H9 (cell line): Measurements from ENCODE around the gene MR1. TPM values are rescaled to one million over a fixed set of nuclear protein-coding genes. Genes with fewer than 3 reads are reported as not detected.
A peak's percentile ranks its signal among the peaks of the same experiment; 100 is the strongest.

ENCODE experiments used
- DNase-seq: peaks from one replicate; pipeline ENCODE4 v3.0.0-alpha.2; 2017
- H2AFZ ChIP-seq: one replicate; pipeline ENCODE4 v1.6.1; 2013; ENCODE audit warnings: mild to moderate bottlenecking, low read length, control low read depth, moderate library complexity
- H2AK5ac ChIP-seq: 2 replicates; pipeline ENCODE4 v1.6.1; 2013; ENCODE audit warnings: low read length, control low read depth, mixed read lengths; ENCODE audit not compliant: insufficient read length
- H2BK120ac ChIP-seq: one replicate; pipeline ENCODE4 v1.6.1; 2013; ENCODE audit warnings: low read depth, mild to moderate bottlenecking, low read length, control low read depth, inconsistent platforms; ENCODE audit not compliant: poor library complexity, severe bottlenecking
- H2BK12ac ChIP-seq: 2 replicates; pipeline ENCODE4 v1.6.1; 2013; ENCODE audit warnings: low read length, control low read depth, mixed read lengths, low read depth; ENCODE audit not compliant: insufficient read length
- H2BK15ac ChIP-seq: 2 replicates; pipeline ENCODE4 v1.6.1; 2013; ENCODE audit warnings: low read depth, low read length, control low read depth
- H2BK20ac ChIP-seq: one replicate; pipeline ENCODE4 v1.6.1; 2013; ENCODE audit warnings: low read depth, mild to moderate bottlenecking, low read length, control low read depth, inconsistent platforms; ENCODE audit not compliant: poor library complexity, severe bottlenecking
- H2BK5ac ChIP-seq: 2 replicates; pipeline ENCODE4 v1.6.1; 2013; ENCODE audit warnings: low read length, control low read depth, mixed read lengths; ENCODE audit not compliant: insufficient read length
- H3K14ac ChIP-seq: 2 replicates; pipeline ENCODE4 v1.6.1; 2013; ENCODE audit warnings: low read length, control low read depth; ENCODE audit not compliant: insufficient read depth
- H3K18ac ChIP-seq: 2 replicates; pipeline ENCODE4 v1.6.1; 2013; ENCODE audit warnings: low read depth, mild to moderate bottlenecking, mixed read lengths, low read length, control low read depth; ENCODE audit not compliant: insufficient read length
- H3K23ac ChIP-seq: 2 replicates; pipeline ENCODE4 v1.6.1; 2013; ENCODE audit warnings: low read length, control low read depth, mixed read lengths, low read depth; ENCODE audit not compliant: insufficient read length
- H3K23me2 ChIP-seq: 2 replicates; pipeline ENCODE4 v1.6.1; 2013; ENCODE audit warnings: low read depth, mild to moderate bottlenecking, mixed read lengths, low read length, control low read depth; ENCODE audit not compliant: insufficient read length, poor library complexity, severe bottlenecking
- H3K27ac ChIP-seq: 2 replicates; pipeline ENCODE4 v1.5.1; 2013; ENCODE audit warnings: low read length, control low read depth, mixed read lengths, low read depth; ENCODE audit not compliant: insufficient read length
- H3K27me3 ChIP-seq: 2 replicates; pipeline ENCODE4 v1.6.1; 2013; ENCODE audit warnings: low read length, control low read depth, inconsistent platforms; ENCODE audit not compliant: insufficient read depth
- H3K4ac ChIP-seq: 2 replicates; pipeline ENCODE4 v1.6.1; 2013; ENCODE audit warnings: low read depth, mild to moderate bottlenecking, control low read depth, inconsistent platforms, low read length, moderate library complexity
- H3K4me1 ChIP-seq: 2 replicates; pipeline ENCODE4 v1.6.1; 2013; ENCODE audit warnings: low read length, control low read depth, inconsistent platforms; ENCODE audit not compliant: insufficient read depth
- H3K4me2 ChIP-seq: 2 replicates; pipeline ENCODE4 v1.6.1; 2013; ENCODE audit warnings: low read length, control low read depth, mixed read lengths; ENCODE audit not compliant: insufficient read length, insufficient read depth
- H3K56ac ChIP-seq: 2 replicates; pipeline ENCODE4 v1.6.1; 2013; ENCODE audit warnings: low read depth, mild to moderate bottlenecking, mixed read lengths, low read length, control low read depth; ENCODE audit not compliant: insufficient read length
- H3K79me1 ChIP-seq: 2 replicates; pipeline ENCODE4 v1.6.1; 2013; ENCODE audit warnings: low read depth, mild to moderate bottlenecking, moderate library complexity, low read length, control low read depth, inconsistent platforms; ENCODE audit not compliant: insufficient read depth, poor library complexity, severe bottlenecking
- H3K79me2 ChIP-seq: 2 replicates; pipeline ENCODE4 v1.6.1; 2013; ENCODE audit warnings: low read length, control low read depth, inconsistent platforms; ENCODE audit not compliant: insufficient read depth
- H3K9ac ChIP-seq: 2 replicates; pipeline ENCODE4 v1.6.1; 2013; ENCODE audit warnings: low read length, control low read depth, mixed read lengths; ENCODE audit not compliant: insufficient read length; ENCODE audit errors: extremely low read depth
- H3K9me3 ChIP-seq: one replicate; pipeline ENCODE4 v1.6.1; 2013; ENCODE audit warnings: low read depth, low read length, inconsistent platforms; ENCODE audit not compliant: control insufficient read depth
- H3T11ph ChIP-seq: one replicate; pipeline ENCODE4 v1.6.1; 2013; ENCODE audit warnings: mild to moderate bottlenecking, low read length, control low read depth, inconsistent platforms
- H4K20me1 ChIP-seq: one replicate; pipeline ENCODE4 v1.6.1; 2013; ENCODE audit not compliant: control insufficient read depth, insufficient read length, insufficient read depth
- H4K5ac ChIP-seq: 2 replicates; pipeline ENCODE4 v1.6.1; 2013; ENCODE audit warnings: low read depth, mild to moderate bottlenecking, mixed read lengths, low read length, control low read depth; ENCODE audit not compliant: insufficient read length
- H4K8ac ChIP-seq: replicated peaks from 2 replicates; pipeline ENCODE4 v1.6.1; 2013; ENCODE audit warnings: low read length, control low read depth, mixed read lengths, low read depth; ENCODE audit not compliant: insufficient read length
- H4K91ac ChIP-seq: 2 replicates; pipeline ENCODE4 v1.6.1; 2013; ENCODE audit warnings: low read depth, mild to moderate bottlenecking, moderate library complexity, mixed read lengths, low read length, control low read depth; ENCODE audit not compliant: insufficient read length
- H3K27ac Mint-ChIP-seq, 3 experiments: 2 replicates in 2 of 3; 3 replicates in 1 of 3; pipeline ENCODE4 v1.8.0; 2020 to 2021; ENCODE audit warnings: mixed read lengths in 3 of 3, mild to moderate bottlenecking in 1 of 3, moderate library complexity in 1 of 3
- H3K27me3 Mint-ChIP-seq: 2 replicates; pipeline ENCODE4 v1.8.0; 2021; ENCODE audit warnings: low read depth, mild to moderate bottlenecking, moderate library complexity, mixed read lengths
- H3K36me3 Mint-ChIP-seq, 3 experiments: 2 replicates in 2 of 3; 3 replicates in 1 of 3; pipeline ENCODE4 v1.8.0; 2020 to 2021; ENCODE audit warnings: low read depth in 3 of 3, mixed read lengths in 3 of 3; ENCODE audit not compliant: insufficient read depth in 1 of 3
- H3K4me1 Mint-ChIP-seq, 2 experiments: 2 replicates each; pipeline ENCODE4 v1.8.0; 2020; ENCODE audit warnings: mixed read lengths in 2 of 2
- H3K4me3 Mint-ChIP-seq, 2 experiments: 2 replicates in 1 of 2; 3 replicates in 1 of 2; pipeline ENCODE4 v1.8.0; 2020 to 2021; ENCODE audit warnings: mild to moderate bottlenecking in 2 of 2, mixed read lengths in 2 of 2, moderate library complexity in 1 of 2
- H3K9me3 Mint-ChIP-seq, 2 experiments: 2 replicates in 1 of 2; 3 replicates in 1 of 2; pipeline ENCODE4 v1.8.0; 2020; ENCODE audit warnings: mild to moderate bottlenecking in 2 of 2, mixed read lengths in 2 of 2, moderate library complexity in 1 of 2
- WGBS: extraction: QIAGEN DNeasy Blood & Tissue Kit; methylation state at CpG from one replicate; pipeline ENCODE4 v1.1.7; 2013; ENCODE audit warnings: missing lambda C conversion rate, low lambda C conversion rate, mixed read lengths; ENCODE audit not compliant: insufficient read length; ENCODE audit errors: extremely low coverage; 5-methylcytosine and 5-hydroxymethylcytosine counted together
- total RNA-seq: library from RNA; stranded (reverse); gene quantifications from 2 replicates; pipeline ENCODE4 v1.2.1, GENCODE V29; 2021
- TF ChIP-seq, protein P1 (sequence below): fragments of 200-600 bp; sonication (generic); conservative IDR thresholded peaks from 3 replicates; pipeline ENCODE4 v1.8.0; 2021; ENCODE audit warnings: antibody characterized with exemption, mild to moderate bottlenecking

The MR1 gene
- total RNA-seq, 1 experiment from 2014 or later = 0.02 TPM

DNA sequence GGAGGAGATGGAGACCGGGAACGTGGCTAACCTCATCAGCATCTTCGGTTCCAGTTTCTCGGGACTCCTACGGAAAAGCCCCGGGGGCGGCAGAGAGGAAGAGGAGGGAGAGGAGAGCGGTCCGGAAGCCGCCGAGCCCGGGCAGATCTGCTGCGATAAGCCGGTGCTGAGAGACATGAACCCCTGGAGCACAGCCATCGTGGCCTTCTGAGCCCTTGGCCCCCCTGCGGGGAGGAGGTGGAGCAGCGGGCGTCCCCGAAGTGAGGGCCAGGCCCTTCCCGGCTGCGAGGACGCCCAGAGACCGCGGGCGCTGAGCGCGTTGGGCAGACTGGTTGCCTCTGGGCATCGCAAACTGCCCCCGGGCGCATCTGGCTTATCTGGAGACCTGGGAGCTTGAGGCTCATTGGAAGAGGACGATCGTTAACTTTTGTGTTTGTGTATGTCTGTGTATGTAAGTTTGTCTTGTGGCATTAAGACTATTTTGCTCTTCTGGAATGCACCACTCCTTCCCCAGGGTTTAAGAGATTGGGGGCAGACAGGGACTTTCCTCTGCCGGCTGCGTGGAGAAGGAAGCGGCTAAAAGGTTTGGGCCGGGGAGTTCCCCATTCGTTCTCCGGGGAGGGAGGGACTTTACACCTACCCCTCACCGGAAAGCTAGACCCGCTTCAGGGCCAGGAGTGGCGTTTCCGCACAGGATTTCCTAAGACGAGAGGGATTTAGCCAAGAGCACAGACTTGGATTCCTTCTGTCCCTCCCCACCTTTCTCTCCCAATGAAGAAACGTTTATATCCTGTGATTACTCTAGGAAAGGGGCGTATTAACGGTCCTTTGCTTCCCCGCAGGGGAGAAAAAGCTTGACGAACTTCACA lies 56.1 kb downstream of the MR1 start:
- no peak overlapping the region for H3K27ac ChIP-seq
- H3K23me2 ChIP-seq = peaks cover 14% of the 10 kb centered on the region
- peak overlapping the region; percentile 92 to 99 for H3K4me3 Mint-ChIP-seq
- no peak overlapping the region for H3K56ac ChIP-seq
- TF ChIP-seq, protein P1, sequence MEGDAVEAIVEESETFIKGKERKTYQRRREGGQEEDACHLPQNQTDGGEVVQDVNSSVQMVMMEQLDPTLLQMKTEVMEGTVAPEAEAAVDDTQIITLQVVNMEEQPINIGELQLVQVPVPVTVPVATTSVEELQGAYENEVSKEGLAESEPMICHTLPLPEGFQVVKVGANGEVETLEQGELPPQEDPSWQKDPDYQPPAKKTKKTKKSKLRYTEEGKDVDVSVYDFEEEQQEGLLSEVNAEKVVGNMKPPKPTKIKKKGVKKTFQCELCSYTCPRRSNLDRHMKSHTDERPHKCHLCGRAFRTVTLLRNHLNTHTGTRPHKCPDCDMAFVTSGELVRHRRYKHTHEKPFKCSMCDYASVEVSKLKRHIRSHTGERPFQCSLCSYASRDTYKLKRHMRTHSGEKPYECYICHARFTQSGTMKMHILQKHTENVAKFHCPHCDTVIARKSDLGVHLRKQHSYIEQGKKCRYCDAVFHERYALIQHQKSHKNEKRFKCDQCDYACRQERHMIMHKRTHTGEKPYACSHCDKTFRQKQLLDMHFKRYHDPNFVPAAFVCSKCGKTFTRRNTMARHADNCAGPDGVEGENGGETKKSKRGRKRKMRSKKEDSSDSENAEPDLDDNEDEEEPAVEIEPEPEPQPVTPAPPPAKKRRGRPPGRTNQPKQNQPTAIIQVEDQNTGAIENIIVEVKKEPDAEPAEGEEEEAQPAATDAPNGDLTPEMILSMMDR = no peak
- DNase-seq = peak; percentile 52
- no peak overlapping the region for H3K23ac ChIP-seq
- no peak overlapping the region for H4K91ac ChIP-seq
- no peak overlapping the region for H2BK12ac ChIP-seq
- H4K5ac ChIP-seq = no peak overlapping the region
- no peak overlapping the region for H3K27ac Mint-ChIP-seq
- peak overlapping the region; percentile 36 for H3K9ac ChIP-seq
- peaks cover 37% of the 10 kb centered on the region for H3K27me3 Mint-ChIP-seq
- WGBS = no CpG with 5 or more reads among the region's 48 CpGs
- H3K9me3 Mint-ChIP-seq = peaks cover 0 to 2% of the 10 kb centered on the region in 2 experiments; a peak in 1 of 5 replicates
- H3K79me1 ChIP-seq = no peaks in the 10 kb centered on the region
- H2BK120ac ChIP-seq = no peak overlapping the region
- no peak overlapping the region for H4K8ac ChIP-seq
- H3K27me3 ChIP-seq = peaks cover 9% of the 10 kb centered on the region
- 0 out of 2 replicates have a peak, but pooled peaks cover 3% of the 10 kb centered on the region for H3K4me1 ChIP-seq
- no peak overlapping the region for H2BK5ac ChIP-seq
- H3K9me3 ChIP-seq = no peaks in the 10 kb centered on the region
- H2BK20ac ChIP-seq = no peak overlapping the region
- no peak overlapping the region for H2BK15ac ChIP-seq
- H3K36me3 Mint-ChIP-seq = peaks cover 6 to 12% (median 8%) of the 10 kb centered on the region in 3 experiments; a peak in 5 of 7 replicates
- peak overlapping the region; percentile 87 for H3K4me2 ChIP-seq
- no peak overlapping the region for H2AK5ac ChIP-seq
- no peak overlapping the region for H3T11ph ChIP-seq
- H3K79me2 ChIP-seq = no peaks in the 10 kb centered on the region
- no peak overlapping the region for H3K18ac ChIP-seq
- H3K14ac ChIP-seq = 0 out of 2 replicates have a peak overlapping the region, but pooled peaks have one; percentile 12
- H3K4me1 Mint-ChIP-seq = peaks cover 30 to 36% of the 10 kb centered on the region in 2 experiments
- peaks cover 2% of the 10 kb centered on the region for H4K20me1 ChIP-seq
- no peak overlapping the region for H2AFZ ChIP-seq
- no peak overlapping the region for H3K4ac ChIP-seq
